GM21717 (cell line): Measurements from ENCODE around the gene PLEKHG2.

Experiments
- ATAC-seq: cut with Tn5 transposase; IDR thresholded peaks from one replicate; pipeline ENCODE4 v1.9.1; 2021; ENCODE audit warnings: mild to moderate bottlenecking, moderate library complexity; ENCODE audit not compliant: unreplicated experiment

Gene PLEKHG2

DNA sequence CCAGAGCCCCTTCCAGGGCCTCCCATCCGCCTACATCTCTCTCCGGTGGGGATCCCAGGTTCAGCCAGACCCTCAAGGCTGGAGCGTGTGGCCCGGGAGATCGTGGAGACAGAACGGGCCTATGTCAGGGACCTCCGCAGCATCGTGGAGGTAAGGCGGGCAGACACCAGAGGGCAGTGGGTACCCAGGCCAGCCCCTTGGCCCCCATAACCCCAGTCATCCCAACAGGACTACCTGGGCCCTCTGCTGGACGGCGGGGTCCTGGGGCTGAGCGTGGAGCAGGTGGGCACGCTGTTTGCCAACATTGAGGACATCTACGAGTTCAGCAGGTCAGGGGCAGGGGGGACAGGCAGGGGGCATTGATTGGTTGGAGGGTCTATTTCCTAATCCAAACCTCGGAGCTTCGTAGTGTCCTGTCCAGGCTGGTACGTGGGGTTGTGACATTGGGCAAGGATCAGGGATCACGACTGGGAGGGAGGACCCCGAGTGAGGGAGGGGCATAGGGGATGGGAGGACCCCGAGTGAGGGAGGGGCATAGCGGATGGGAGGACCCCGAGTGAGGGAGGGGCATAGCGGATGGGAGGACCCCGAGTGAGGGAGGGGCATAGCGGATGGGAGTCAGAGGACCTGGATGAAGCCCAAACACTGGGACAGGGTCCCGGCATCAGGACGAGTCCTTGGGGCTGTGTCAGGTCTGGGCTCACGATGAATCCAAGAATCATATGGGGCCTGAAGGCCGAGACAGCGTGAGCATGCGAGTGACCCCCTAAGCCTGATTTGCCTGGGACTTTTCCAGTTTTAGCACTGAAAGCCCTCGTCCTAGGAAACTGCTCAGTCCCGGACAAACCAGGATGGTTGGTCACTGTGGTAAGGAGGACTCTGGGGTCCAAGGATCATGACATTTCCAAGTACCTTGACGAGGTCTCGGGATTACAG lies 2.9 kb downstream of the PLEKHG2 start:
- ATAC-seq, result no peak

DNA sequence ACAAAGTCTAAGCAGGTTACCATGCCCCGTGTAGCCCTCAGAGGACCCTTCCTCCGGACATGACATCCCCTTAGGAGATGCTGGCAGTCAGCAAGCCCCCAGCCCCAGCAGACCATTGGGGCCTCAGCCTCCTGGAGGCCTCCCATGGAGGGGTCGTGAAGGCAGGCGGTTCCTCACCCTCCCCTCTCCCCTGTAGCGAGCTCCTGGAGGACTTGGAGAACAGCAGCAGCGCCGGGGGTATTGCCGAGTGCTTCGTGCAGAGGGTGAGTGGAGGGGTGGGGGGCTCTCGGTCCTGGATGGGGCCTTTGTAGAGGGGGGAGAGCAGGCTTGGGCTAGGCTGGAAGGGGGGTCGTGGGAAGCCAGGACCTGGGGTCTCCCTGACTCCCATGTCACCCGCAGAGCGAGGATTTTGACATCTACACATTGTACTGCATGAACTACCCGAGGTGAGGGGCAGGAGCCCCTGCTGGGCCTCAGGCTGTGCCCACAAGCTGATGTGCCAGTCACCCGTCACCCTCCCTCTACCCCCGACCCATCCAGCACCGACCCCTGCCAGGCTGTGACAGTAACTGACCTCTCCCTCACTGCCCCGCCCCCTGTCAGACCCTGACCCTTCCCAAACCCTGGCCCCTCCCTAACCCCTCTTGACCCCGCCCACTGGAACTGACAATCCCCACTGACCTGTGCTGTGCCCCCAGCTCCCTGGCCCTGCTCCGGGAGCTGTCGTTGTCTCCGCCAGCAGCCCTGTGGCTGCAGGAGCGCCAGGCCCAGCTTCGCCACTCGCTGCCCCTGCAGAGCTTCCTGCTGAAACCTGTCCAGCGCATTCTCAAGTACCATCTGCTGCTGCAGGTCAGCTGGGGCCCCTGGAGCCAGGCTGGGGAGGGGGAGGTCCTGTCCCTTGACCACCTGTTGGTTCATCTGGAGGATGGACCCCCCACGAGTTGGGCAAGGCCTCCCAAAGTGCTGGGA lies 4.0 kb downstream of the PLEKHG2 start:
- no peak for ATAC-seq

DNA sequence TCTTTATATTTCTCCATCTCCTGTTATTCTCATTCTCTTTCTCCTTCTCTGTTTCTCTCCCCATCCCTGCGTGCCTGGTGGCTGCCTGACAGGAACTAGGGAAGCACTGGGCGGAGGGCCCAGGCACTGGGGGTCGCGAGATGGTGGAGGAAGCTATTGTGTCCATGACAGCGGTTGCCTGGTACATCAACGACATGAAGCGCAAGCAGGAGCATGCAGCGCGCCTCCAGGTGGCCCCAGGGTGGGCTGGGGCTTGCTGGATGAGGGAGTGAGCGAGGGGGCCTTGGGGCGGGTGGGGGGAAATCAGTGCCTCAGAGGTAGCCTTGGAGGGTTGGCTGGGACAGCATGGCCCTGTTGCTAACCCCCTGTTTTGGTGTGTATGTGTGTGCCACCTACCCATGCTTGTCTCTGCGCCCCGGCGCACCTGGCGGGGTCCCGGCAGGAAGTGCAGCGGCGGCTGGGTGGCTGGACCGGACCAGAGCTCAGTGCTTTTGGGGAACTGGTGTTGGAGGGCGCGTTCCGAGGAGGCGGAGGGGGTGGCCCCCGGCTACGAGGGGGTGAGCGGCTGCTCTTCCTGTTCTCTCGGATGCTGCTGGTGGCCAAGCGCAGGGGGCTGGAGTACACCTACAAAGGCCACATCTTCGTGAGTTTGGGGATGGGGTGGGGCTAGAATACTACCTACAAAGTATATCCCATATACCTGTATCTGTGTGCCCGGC lies 5.2 kb downstream of the PLEKHG2 start:
- ATAC-seq, result no peak

DNA sequence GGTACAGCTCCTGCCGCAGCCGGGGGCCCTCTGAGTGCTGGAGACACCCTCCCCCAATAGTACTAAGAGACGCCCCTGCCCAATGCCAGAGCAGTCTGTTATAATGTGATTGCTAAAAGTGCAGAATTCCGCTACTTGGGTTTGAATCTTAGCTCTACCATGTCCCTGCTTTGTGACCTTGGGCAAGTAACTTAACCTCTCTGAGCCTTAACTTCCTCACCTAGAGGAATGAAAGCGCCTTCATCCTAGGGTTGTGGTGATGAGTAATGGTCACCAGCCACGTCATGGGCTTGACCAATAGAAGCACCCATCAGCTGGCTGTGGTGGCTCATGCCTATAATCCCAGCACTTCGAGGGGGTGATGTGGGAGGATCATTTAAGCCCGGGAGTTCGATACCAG lies 6.5 kb downstream of the PLEKHG2 start:
- no peak for ATAC-seq

DNA sequence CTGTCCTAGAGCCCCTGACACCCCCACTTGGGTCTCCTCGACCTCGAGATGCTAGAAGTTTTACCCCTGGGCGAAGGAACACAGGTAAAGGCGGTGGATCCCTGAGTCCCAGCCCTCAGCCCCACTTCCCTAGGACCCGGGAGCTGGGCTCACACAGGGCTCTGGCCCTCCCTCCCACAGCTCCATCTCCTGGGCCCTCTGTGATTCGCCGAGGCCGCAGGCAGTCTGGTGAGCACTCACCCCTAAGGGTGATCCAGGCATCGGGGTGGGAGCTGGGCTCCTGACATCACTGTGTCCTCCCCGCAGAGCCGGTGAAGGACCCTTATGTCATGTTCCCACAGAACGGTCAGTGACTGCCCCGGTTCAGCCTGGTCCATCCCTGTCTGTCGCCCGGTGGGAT lies 8.3 kb downstream of the PLEKHG2 start:
- no peak for ATAC-seq

DNA sequence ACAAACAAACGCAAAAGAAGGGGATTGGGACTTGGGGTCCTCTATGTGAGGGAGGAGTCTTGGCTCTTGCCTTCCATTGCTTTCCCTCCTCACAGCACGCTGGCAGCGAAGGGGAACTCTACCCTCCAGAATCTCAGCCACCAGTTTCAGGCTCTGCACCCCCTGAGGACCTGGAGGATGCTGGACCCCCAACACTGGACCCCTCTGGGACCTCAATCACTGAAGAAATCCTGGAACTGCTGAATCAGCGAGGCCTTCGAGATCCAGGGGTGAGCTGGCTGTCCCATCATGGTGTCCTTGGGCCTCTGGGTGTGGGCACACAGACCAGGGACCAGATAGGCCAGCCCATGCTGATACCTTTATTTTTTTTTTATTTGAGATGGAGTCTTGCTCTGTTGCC lies 9.6 kb downstream of the PLEKHG2 start:
- no peak for ATAC-seq

DNA sequence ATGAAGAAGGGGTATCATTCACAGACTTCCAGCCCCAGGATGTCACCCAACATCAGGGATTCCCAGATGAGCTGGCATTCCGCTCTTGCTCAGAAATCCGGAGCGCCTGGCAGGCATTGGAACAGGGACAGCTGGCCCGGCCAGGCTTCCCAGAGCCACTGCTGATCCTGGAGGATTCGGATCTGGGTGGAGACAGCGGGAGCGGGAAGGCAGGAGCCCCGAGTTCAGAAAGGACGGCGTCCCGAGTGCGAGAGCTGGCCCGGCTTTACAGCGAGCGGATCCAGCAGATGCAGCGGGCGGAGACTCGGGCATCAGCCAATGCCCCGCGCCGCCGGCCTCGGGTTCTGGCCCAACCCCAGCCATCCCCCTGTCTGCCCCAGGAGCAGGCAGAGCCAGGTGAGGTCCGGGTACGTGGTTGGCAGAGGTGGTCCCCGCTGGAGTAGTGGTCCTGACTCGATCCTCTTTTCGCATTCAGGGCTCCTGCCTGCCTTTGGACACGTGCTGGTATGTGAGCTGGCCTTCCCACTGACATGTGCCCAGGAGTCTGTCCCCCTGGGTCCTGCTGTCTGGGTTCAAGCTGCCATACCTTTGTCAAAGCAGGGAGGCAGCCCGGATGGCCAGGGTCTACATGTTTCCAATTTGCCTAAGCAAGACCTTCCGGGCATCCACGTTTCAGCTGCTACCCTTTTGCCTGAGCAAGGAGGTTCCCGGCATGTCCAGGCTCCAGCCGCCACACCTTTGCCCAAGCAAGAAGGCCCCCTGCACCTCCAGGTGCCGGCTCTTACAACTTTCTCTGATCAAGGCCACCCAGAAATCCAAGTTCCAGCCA lies 11.0 kb downstream of the PLEKHG2 start:
- no peak for ATAC-seq

DNA sequence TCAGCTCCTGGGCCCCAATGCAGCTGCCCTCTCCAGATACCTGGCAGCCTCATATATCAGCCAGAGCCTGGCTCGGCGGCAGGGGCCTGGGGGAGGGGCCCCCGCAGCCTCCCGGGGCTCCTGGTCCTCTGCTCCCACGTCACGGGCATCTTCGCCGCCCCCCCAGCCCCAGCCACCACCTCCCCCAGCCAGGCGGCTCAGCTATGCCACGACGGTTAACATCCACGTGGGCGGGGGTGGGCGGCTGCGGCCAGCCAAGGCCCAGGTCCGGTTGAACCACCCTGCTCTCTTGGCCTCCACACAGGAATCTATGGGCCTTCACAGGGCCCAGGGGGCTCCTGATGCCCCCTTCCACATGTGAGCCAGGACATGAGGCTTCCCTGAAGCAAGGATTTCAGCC lies 12.5 kb downstream of the PLEKHG2 start:
- ATAC-seq, result no peak

DNA sequence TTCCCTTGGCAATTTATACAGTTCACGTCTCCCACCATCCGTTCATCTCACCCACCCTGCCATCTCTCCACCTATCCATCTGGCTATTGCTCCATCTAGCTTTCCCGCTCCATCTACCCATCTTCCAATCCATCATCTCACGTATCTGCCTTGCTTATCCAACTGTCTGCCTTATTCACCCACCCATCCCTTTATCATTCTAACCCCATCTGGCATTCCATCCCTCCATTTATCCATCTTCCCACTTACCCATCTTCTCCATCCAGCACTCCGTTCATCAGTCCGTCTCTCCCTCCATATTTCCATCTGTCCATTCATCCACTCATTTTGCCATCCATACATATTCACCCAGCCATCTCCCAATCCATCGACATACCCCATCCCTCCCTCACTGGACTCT lies 13.3 kb downstream of the PLEKHG2 start:
- no peak for ATAC-seq

DNA sequence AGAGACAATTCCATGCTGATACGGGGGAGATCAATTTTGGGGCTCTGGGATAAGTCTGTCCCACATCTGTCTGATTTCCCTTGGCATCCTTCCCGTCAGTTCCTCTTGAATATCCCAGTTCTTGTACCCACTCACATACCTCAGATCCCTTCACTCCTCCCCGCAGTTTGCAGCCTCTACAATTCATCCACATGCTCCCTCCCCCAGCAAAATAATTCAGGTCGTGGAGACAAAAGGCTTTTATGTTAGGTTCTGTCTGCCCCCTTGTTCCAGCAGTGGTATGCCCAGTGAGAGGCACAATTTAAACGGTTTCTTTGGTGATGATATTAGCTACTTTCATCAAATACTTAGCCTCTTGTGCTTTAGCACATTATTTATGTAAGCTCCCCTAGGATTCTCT lies 13.7 kb downstream of the PLEKHG2 start:
- ATAC-seq, result no peak

DNA sequence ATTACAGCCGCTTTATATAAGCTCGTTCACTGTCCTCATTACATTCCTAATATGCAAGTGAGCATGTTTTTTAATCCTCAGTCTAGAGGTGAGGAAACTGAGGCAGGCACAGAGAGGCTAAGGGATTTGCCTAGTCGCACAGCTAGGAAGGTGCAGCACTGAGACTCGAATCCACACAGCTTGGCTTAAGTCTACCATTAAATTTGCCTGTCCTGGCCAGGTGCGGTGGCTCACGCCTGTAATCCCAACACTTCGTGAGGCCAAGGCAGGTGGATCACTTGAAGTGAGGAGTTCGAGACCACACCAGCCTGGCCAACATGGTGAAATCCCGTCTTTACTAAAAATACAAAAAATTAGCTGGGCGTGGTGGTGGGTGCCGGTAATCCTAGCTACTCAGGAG lies 15.2 kb downstream of the PLEKHG2 start:
- no peak for ATAC-seq

DNA sequence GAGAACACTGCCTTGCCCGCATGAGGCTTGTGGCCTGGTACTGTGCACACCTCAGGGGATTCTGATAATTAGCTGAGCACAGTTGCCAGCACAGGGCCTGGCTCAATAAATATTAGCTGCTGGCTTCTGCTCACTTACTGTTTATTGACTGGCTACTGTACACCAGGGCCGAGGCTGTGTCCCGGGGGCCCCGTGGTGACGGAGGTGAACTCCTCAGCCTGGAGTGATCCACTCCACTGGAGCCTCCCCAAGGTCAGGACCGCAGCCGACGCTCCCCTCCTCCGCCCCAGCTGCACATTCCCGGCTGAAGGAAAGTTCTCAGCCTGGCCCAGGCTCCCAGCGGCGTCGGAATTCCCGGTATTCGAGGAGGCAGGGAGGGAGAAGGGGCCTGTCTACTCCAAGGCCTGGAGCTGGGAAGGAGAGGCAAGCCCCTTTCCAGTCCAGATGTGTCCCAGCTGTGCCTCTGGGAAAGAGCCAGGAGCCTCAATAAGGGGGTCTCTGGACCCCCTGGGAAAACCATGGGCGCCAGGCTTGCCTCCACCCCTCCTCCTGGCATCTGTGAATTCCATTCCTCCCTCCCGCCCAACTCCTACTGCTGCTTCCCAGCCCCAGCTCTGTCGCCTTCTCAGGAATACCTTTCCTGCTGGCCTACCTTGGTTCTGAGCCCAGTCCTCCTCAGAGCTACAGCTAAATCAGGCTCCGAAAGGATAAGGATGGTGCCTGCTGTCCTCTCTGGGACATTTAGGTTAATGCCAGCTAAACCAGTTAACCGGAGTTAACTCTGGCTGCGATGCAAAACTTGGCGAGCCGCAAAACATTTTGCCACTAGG lies 16.0 kb downstream of the PLEKHG2 start:
- ATAC-seq, result no peak

DNA sequence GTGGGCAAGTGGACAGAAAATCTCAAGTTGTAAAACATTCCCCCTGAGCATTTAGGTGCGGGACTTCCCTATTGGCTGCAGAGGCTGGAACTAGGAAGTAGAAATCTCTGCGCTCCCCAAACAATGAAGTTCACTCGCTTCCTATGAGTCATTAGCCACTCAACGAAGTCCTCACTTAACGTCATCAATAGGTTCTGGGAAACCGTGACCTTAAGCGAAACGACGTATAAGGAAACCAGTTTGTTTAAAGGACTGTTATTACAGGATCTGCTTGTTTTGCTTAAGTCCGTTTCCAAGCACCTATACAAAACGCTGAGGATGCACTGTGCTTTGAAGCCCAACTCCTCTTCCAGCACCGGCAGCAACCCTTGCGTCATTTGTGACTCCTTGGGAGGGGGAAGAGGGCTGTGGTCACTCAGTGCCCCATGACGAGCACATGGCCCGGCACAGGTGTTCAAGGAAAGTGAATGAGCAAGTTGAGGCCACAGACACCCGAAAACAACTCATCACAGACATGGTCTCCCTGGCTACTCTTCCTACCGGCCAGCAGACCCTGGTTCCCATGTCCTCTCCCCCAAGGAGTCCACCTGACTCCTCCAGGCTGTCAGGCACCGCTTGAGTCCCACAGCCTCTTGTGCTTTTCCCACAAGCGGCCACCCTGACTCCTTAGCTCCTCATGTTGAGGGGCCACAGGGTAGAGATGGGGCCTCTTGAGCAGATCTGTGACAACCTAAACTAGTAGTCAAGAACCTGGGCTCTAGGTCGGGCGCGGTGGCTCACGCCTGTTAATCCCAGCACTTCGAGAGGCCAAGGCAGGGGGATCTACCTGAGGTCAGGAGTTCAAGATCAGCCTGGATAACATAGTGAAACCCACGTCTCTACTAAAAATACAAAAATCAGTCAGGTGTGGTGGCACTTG lies 18.5 kb downstream of the PLEKHG2 start:
- no peak for ATAC-seq

DNA sequence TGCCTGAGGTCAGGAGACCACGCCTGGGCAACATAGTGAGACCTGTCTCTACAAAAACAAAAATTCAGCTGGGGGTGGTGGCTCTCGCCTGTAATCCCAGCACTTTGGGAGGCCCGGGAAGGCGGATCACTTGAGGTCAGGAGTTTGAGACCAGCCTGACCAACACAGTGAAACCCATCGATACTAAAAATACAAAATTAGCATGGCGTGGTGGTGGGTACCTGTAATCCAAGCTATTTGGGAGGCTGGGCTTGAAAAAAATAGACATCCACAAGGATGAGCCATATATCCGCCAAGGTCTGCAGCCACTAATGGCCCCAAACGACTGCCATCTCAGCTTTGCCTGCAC lies 20.2 kb downstream of the PLEKHG2 start:
- no peak for ATAC-seq

DNA sequence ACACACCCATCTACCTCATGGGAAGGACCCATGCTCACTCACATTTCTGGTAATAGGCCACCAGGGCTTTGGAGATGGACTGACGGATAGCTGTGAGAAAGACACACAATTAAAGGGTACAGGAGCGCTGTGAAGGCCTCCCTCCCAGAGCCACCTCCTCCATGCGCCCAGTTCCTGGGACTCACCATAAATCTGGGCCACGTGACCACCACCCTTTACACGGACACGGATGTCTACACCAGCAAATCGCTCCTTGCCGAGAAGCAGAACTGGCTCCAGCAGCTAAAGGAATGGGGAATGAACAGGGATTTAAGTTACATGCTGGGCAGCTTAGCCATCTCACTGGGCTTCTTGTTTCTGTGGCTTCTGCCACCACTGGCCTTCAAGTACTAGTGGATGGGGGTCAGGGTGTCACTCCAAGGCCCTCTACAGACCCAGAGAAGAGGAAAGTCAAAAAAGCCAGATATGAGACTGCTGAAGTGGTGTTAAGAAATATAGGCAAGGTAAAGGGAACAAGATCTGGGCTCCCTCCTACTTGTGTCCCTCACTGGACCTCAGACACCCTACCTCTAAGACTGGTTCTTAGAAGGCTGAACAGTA lies 21.1 kb downstream of the PLEKHG2 start:
- ATAC-seq, result no peak

DNA sequence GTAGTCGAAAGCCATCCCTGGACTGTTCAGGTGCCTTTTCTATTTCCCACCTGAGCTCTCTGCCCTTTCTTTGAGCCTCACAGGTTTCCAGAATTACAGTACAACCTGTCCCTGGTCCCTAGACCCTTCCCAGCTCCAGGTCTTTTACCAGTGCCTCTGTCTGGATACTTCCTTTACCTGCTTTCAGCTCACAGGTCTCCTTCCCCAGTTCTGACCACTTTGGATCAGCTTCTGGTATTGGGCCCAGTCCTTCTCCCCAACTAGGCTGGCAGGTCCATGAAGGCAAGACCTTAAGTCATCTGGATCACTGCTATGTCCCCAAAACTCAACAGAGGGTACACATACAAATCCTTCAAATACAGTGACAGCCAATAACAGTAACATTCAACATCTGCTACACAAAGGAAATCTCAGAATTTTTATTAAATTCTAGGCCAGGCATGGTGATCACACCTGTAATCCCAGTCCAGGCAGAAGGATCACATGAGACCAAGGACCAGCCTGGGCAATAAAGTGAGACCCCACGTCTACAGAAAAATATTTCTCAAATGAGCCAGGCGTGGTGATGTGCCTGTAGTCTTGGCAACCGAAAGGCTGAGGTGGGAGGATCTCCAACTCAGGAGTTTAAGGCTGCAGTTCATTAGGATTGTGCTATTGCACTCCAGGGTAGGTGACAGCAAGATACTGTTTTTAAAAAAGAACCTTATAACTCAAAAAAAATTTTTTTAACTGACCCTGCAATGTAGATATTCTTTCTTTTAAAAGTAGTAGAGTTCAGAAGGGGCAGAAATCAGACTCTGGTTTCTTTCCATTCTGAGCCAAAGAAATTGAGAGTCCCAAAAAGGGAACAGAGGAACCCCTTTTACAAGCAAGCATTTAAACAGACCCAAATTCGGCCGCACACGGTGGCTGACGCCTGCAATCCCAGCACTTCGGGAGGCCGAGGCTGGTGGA lies 21.9 kb downstream of the PLEKHG2 start:
- ATAC-seq, result no peak
